GM12892 (cell line): ENCODE data around the gene TMPRSS4.

Experiments used
- DNase-seq: peaks from one replicate; pipeline ENCODE4 v3.0.0; 2011; ENCODE audit not compliant: insufficient read length
- FAIRE-seq: peaks from 2 replicates; lab custom pipeline; 2011; peaks lifted over from hg19 to GRCh38; lab: Jason Lieb, UNC
- POLR2A ChIP-seq: IDR thresholded peaks from 2 replicates; pipeline ENCODE4 v1.6.1; 2011; ENCODE audit warnings: low read depth, low read length, control low read depth
- POLR2AphosphoS5 ChIP-seq: IDR thresholded peaks from 2 replicates; pipeline ENCODE4 v1.6.1; 2011; ENCODE audit warnings: low read depth, low read length, control low read depth
- TAF1 ChIP-seq: IDR thresholded peaks from 2 replicates; pipeline ENCODE4 v1.6.1; 2011; ENCODE audit warnings: low read depth, mild to moderate bottlenecking, control low read depth, low read length, borderline replicate concordance

Gene TMPRSS4

DNA sequence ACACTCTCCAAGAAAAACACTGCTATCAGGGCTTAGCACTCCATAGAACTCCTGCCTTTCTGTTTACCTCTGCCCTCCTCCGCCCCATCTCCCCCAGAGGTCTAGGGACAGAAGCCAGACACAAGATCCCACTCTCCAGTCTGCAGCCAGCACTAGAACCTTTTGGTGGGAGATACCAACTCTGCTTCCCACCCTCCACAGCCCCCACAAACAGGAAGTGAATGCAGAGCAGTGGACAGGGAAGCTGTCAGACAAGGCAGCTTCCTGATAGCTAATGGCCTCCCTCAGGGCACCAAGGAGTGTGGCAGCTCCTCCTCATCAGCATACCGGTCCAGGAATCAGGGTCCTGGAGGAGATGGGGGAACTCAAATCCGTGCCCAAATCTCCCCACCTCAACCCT lies 70.6 kb downstream of the TMPRSS4 start:
- TF ChIP-seq TAF1 (no peak), POLR2A (no peak), POLR2AphosphoS5 (no peak)
- FAIRE-seq (no peak), DNase-seq (no peak)

DNA sequence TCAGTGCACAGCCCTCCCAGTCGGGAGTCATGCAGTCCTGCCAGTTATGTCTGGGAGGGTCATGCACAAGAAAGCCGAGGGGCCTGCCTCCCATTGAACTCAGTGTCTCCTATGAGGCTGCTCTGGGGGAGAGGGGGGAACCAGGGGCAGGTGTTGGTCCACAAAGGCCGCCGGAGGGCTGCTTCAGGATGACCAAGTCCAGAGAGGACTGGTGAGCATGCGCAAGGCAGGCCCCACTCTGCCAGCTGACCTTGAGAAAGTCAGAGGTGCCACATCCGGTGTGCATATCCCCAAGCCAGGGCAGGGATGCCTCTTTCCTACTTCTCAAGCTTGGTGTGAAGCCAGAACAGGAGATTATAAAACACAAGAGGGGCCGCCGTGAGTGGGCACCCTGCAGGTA lies 71.4 kb downstream of the TMPRSS4 start:
- FAIRE-seq = no peak
- TF ChIP-seq POLR2AphosphoS5 (no peak), POLR2A (no peak), TAF1 (no peak)
- no peak for DNase-seq

GRCh38 chr11:118148856-118149255 lies 72.0 kb downstream of the TMPRSS4 start:
- no peak for FAIRE-seq
- DNase-seq = no peak
- no peak for TF ChIP-seq TAF1
- TF ChIP-seq POLR2A = no peak
- TF ChIP-seq POLR2AphosphoS5 = no peak

- no peak for DNase-seq
- TF ChIP-seq POLR2AphosphoS5 = no peak
- FAIRE-seq = no peak
Measured at GRCh38 chr11:118149493-118149892, 72.6 kb downstream of the TMPRSS4 start.

GRCh38 chr11:118151431-118151830 lies 74.6 kb downstream of the TMPRSS4 start:
- FAIRE-seq (no peak), DNase-seq (no peak)
- no peak for TF ChIP-seq POLR2A
- no peak for TF ChIP-seq TAF1
- TF ChIP-seq POLR2AphosphoS5 = no peak

- no peak for TF ChIP-seq TAF1
- no peak for TF ChIP-seq POLR2A
- TF ChIP-seq POLR2AphosphoS5 = no peak
- FAIRE-seq = no peak
- DNase-seq = no peak
Measured at GRCh38 chr11:118152020-118152551, 75.2 kb downstream of the TMPRSS4 start.

DNA sequence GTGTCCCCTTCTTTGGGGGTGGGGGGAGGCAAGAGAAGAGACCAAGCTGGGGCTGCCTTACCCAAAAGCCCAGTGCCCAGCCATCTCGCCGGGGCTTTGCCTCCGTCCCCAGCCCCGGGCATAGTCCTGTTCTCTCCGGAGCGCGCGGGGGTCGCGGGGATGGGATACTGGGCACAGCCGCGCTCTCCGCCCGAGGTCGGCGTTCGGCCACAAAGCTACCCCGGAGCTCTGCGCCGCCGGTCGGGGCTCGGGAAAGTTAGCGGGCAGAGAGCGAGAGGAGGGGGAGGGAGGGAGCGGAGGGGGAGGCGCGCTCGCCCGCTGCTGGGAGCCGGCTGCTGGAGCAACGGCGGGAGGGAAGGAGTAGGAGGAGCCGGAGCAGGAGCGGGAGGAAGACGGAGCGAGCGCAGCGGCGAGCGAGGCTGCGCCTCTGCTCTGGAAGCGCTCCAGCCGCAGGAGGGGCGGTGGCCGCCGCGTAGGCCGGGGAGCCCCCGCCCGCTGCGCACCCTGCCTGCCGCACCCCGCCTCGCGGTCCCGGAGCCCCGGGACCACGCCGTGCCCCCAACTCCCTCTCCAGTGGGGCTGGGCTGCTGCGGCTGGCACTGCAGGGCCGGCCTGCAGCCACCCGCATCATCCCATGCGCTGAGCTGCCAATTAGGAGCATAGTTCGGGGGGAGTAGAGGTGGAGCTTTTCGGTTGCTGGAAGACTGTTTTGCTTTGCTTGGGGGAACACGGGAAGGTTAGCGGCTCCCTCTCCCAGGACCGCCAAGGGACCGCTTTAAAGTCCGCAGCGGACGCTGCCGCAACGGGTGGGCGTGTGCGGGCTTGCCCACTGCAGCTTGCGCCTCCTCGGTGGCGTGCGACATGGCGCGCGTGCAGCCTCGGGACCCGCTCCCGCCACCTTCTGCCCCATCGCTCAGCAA lies 75.9 kb downstream of the TMPRSS4 start, which contains the start of gene SCN4B:
Gene SCN4B, minus strand, starts transcription at position 272 of the 920 bp plus-strand sequence. Its CDS starts 150 bp downstream, at position 122.
- FAIRE-seq (no peak), DNase-seq (no peak)
- no peak for TF ChIP-seq POLR2A
- no peak for TF ChIP-seq POLR2AphosphoS5
- no peak for TF ChIP-seq TAF1

DNA sequence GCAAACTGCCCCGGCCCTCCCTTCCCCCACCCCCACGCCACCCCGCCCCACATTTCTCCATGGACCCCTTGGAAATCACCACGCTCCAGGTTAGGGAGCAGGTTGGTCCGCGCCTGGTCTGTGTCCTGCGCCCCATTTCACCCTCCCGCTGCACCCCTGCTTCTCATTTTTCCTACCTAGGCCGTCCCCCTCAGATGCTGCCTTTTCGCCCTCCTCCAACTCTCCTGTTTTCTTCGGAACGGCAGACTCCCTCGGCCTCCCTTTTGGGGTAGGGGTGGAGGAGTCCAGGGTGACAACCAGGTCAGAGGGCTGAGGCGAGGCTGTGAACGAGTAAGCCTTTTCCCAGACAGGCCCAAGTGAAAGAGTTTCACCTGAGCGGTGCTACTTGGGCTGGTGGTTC lies 76.6 kb downstream of the TMPRSS4 start:
- TF ChIP-seq TAF1 = no peak
- no peak for TF ChIP-seq POLR2A
- TF ChIP-seq POLR2AphosphoS5 = no peak
- FAIRE-seq (no peak), DNase-seq (no peak)

DNA sequence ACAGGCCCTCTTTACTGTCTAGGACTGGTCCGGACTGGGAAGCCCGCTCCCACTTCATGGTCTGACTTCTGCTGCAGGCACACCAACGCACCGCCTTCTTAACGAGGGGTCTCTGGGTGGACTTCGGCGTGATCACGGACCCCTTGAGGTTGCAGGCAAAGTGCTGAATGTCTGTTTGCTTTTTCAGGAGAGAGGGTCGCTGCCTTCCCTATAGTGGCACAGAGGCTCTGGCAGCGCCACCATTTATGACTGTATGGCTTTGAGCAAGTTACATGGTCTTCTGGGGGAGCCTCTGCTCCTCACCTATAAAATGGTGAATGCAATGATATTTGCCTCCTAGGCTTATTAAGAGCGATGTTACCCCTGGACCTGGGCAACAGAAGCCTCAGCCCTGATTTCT lies 77.1 kb downstream of the TMPRSS4 start:
- FAIRE-seq (no peak), DNase-seq (no peak)
- no peak for TF ChIP-seq TAF1
- TF ChIP-seq POLR2AphosphoS5 = no peak
- no peak for TF ChIP-seq POLR2A

DNA sequence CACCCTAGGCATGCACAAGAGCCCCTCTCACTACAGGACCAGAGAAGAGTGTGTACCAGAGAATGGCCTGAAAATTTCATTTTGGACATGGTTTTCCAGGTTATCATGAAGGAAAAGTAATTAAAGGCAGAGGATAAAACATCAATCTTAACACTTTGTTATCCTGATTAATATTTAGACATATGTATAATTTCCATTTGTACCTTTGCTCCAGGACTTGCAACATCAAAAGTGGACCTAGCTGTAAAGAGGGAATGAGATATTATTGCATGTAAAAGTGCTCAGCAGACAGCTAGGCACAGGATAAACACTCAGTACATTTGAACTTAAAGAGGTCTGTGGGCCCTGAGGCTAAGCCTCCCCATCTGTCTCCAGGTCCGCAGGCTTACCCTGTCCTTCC lies 77.8 kb downstream of the TMPRSS4 start:
- DNase-seq (no peak), FAIRE-seq (no peak)
- TF ChIP-seq POLR2A (no peak), POLR2AphosphoS5 (no peak), TAF1 (no peak)

GRCh38 chr11:118155776-118156530 lies 79.1 kb downstream of the TMPRSS4 start:
- FAIRE-seq (no peak), DNase-seq (no peak)
- TF ChIP-seq POLR2A = no peak
- TF ChIP-seq POLR2AphosphoS5 = no peak
- no peak for TF ChIP-seq TAF1
